ENCODE results near the gene SLC25A11. TPM values are rescaled to one million over a fixed set of nuclear protein-coding genes. Genes with fewer than 3 reads are reported as not detected.

Gene SLC25A11
- total RNA-seq, 1 experiment from 2014 or later, result 40.1 TPM

DNA sequence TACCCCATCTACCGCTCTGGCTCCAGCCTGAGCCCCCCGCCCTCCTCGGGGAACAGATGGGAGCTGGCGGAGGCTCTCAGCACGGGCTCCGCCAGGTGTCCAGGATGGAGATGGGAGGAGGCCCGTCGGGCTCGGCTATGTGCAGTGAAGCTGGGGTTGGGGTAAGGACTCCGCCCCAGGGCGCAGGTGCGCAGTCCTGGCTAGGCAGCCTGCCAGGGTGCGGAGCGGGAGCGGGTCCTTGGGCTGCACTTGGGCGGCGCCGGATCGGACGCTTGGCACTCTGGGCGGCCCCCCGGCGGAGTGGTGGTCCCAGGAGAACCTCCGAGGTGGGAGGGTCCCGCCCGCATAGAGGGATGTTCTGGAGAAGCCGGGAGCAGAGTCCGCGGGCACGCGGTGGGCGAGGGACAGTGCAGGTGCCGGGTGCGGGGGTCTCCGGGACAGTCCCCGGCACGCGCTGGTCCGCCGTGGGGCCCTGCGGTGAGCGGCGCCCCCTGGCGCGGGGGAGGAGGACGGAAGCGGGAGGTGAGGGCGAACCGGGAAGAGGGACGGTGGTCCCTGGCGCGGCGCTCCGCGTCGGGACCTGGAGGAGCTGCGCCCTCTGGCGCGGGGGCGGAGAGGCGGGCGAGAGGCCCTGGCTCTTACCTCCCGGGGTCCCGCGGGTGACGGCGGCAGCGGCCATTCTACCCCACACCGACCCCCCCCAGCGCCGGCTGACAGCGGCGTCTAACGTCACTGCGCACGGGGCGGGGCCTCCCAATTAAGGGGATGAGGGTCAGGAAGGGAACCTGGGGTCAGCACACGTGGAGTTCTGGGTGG is 47.3 kb upstream of the SLC25A11 start, which contains the start of gene CAMTA2:
CAMTA2 (minus strand) TSS at position 725 of the 816 bp plus-strand sequence. CDS start 1,453 bp downstream, outside the sequence.
- H3K9me3 Mint-ChIP-seq (ENCODE audit: unreplicated experiment), result no peaks in the 10 kb centered on the region
- Histone ChIP-seq H3K36me3 (ENCODE audit: control insufficient read depth, insufficient read depth, low read length) (no peaks in the 10 kb centered on the region), H3K4me1 (peaks cover 4% of the 10 kb centered on the region; the same call in 1 of the 2 replicates), H3K4me3 (ENCODE audit: low read depth, low read length) (peak within 1 kb of the TSS; percentile 60), H3K27me3 (replicated peaks; ENCODE audit: control insufficient read depth, insufficient read depth, low read length) (no peaks in the 10 kb centered on the region), H3K9me3 (no peaks in the 10 kb centered on the region)
- TF ChIP-seq CTCF (IDR thresholded peaks at IDR 0.05; ENCODE audit: insufficient read depth in 1 of 2, low read depth in 1 of 2, low read length in 1 of 2, severe bottlenecking in 1 of 2, unreplicated experiment in 1 of 2), result peak; percentile 41 to 52
- peaks cover 9% of the 10 kb centered on the region for H3K4me1 Mint-ChIP-seq (ENCODE audit: low read depth, unreplicated experiment)
- H3K27me3 Mint-ChIP-seq (ENCODE audit: insufficient read depth, unreplicated experiment), result no peaks in the 10 kb centered on the region
- TSS peak; percentile 34 for BruUV-seq (replicated peaks)
- intact Hi-C loops (cut with micrococcal nuclease; ENCODE audit: unreplicated experiment), result no loop called here
- H3K4me3 Mint-ChIP-seq (ENCODE audit: unreplicated experiment), result peak within 1 kb of the TSS; percentile 78
- DNase-seq, result peak; percentile 79 to 82
- H3K36me3 Mint-ChIP-seq (ENCODE audit: insufficient read depth, unreplicated experiment), result peaks cover 4% of the 10 kb centered on the region
- ChIA-PET CTCF (interaction anchor here (1.0 to 1.5 kb wide), 2 partner anchors 20 to 78 kb away, joined by 3 to 6 read pairs; partner anchors contain the start of gene SPAG7), POLR2A (interaction anchor here (1.4 kb wide), 1 partner anchor 20 kb away, joined by 5 read pairs; no protein-coding TSS in a partner anchor)
- H3K27ac Mint-ChIP-seq (ENCODE audit: unreplicated experiment), result peak within 1 kb of the TSS; percentile 73

- H3K36me3 Mint-ChIP-seq (ENCODE audit: insufficient read depth, unreplicated experiment), result peaks cover 12% of the 10 kb centered on the region
- H3K27ac Mint-ChIP-seq (ENCODE audit: unreplicated experiment), result peak overlapping the region; percentile 73
- no peak for DNase-seq
- no peaks in the 10 kb centered on the region for H3K9me3 Mint-ChIP-seq (ENCODE audit: unreplicated experiment)
- H3K4me1 Mint-ChIP-seq (ENCODE audit: low read depth, unreplicated experiment), result peaks cover 9% of the 10 kb centered on the region
- POLR2A ChIA-PET, result interaction anchor here (1.4 kb wide), 1 partner anchor 19 kb away, joined by 5 read pairs; no protein-coding TSS in a partner anchor
- Histone ChIP-seq H3K4me1 (peaks cover 4% of the 10 kb centered on the region; the same call in 1 of the 2 replicates), H3K9me3 (no peaks in the 10 kb centered on the region), H3K27me3 (replicated peaks; ENCODE audit: control insufficient read depth, insufficient read depth, low read length) (no peaks in the 10 kb centered on the region), H3K4me3 (ENCODE audit: low read depth, low read length) (peak overlapping the region; percentile 60), H3K36me3 (ENCODE audit: control insufficient read depth, insufficient read depth, low read length) (no peaks in the 10 kb centered on the region)
- CTCF ChIA-PET, result no interaction called here
- peak overlapping the region; percentile 78 for H3K4me3 Mint-ChIP-seq (ENCODE audit: unreplicated experiment)
- TF ChIP-seq CTCF (IDR thresholded peaks at IDR 0.05; ENCODE audit: insufficient read depth in 1 of 2, low read depth in 1 of 2, low read length in 1 of 2, severe bottlenecking in 1 of 2, unreplicated experiment in 1 of 2), result no peak
- intact Hi-C loops (cut with micrococcal nuclease; ENCODE audit: unreplicated experiment), result no loop called here
- no TSS peak for BruUV-seq (replicated peaks)
- H3K27me3 Mint-ChIP-seq (ENCODE audit: insufficient read depth, unreplicated experiment), result no peaks in the 10 kb centered on the region
Observed at GRCh38 chr17:4986403-4986802, 46.6 kb upstream of the SLC25A11 start.

DNA sequence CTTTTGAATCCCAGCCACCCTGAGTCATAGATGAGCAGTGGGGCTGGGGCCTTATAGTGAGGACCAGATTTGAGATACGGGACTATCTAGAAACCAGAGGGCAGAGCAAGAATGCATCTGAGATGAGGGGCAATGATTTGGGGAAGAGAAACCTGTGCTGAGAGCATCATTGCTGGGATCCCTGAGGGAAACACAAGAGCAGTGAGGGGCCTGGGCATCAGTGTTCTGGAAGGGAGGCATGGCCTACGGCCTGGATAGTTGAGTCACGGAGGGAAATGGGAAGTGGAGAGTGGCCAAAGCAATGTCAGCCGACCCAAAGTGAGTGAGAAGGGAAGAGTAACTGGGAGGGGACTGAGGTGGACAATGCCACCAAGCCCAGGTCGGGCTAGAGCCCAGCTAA is 42.5 kb upstream of the SLC25A11 start:
- no peaks in the 10 kb centered on the region for H3K27me3 ChIP-seq (replicated peaks; ENCODE audit: control insufficient read depth, insufficient read depth, low read length)
- Mint-ChIP-seq H3K36me3 (ENCODE audit: insufficient read depth, unreplicated experiment) (peaks cover 26% of the 10 kb centered on the region), H3K27ac (ENCODE audit: unreplicated experiment) (no peak overlapping the region), H3K4me3 (ENCODE audit: unreplicated experiment) (no peak overlapping the region), H3K27me3 (ENCODE audit: insufficient read depth, unreplicated experiment) (no peaks in the 10 kb centered on the region), H3K9me3 (ENCODE audit: unreplicated experiment) (no peaks in the 10 kb centered on the region), H3K4me1 (ENCODE audit: low read depth, unreplicated experiment) (peaks cover 7% of the 10 kb centered on the region)
- no TSS peak for BruUV-seq (replicated peaks)
- H3K9me3 ChIP-seq, result no peaks in the 10 kb centered on the region
- H3K36me3 ChIP-seq (ENCODE audit: control insufficient read depth, insufficient read depth, low read length), result no peaks in the 10 kb centered on the region
- DNase-seq, result no peak
- ChIA-PET POLR2A (no interaction called here), CTCF (no interaction called here)
- no peaks in the 10 kb centered on the region for H3K4me1 ChIP-seq
- intact Hi-C loops (cut with micrococcal nuclease; ENCODE audit: unreplicated experiment), result no loop called here
- H3K4me3 ChIP-seq (ENCODE audit: low read depth, low read length), result no peak overlapping the region
- TF ChIP-seq CTCF (IDR thresholded peaks at IDR 0.05; ENCODE audit: insufficient read depth in 1 of 2, low read depth in 1 of 2, low read length in 1 of 2, severe bottlenecking in 1 of 2, unreplicated experiment in 1 of 2), result no peak
